Thyroid gland (tissue), 4 donors: ENCODE data around the gene DPP6. TPM values are rescaled to one million over a fixed set of nuclear protein-coding genes. Genes with fewer than 3 reads are reported as not detected.

ENCODE experiments used
- DNase-seq, 2 donors: peaks; one replicate each; pipeline ENCODE4 v3.0.0-alpha.2; 2019
- H3K27ac ChIP-seq, 3 donors: fragments of 200-600 bp; sonication (generic); 1 replicate in 2 of 3; 2 replicates in 1 of 3; pipeline ENCODE4 v1.5.1; 2016 to 2019; ENCODE audit warnings: mild to moderate bottlenecking in 1 of 3, moderate library complexity in 1 of 3
- H3K27me3 ChIP-seq: fragments of 200-600 bp; sonication (generic); one replicate; pipeline ENCODE4 v1.5.1; 2019
- H3K36me3 ChIP-seq, 2 donors: fragments of 200-600 bp; sonication (generic); one replicate each; pipeline ENCODE4 v1.5.1; 2016 to 2019
- H3K4me1 ChIP-seq, 2 donors: fragments of 200-600 bp; sonication (generic); one replicate each; pipeline ENCODE4 v1.5.1; 2017 to 2019
- H3K4me3 ChIP-seq, 3 donors: fragments of 200-600 bp; sonication (generic); replicated peaks in 1 of 3; 1 replicate in 2 of 3; 2 replicates in 1 of 3; pipeline ENCODE4 v1.5.1; 2016; ENCODE audit warnings: mild to moderate bottlenecking in 1 of 3
- H3K9me3 ChIP-seq: fragments of 200-600 bp; sonication (generic); one replicate; pipeline ENCODE4 v1.5.1; 2017
- CTCF ChIP-seq, 6 experiments: fragments of 200-600 bp in 3 of 6; fragments of 450-650 bp in 3 of 6; sonication (generic) in 3 of 6; IDR thresholded peaks; one replicate each; pipeline ENCODE4 v1.5.1; 2016 to 2019; ENCODE audit warnings: antibody characterized with exemption in 6 of 6, mild to moderate bottlenecking in 2 of 6, inconsistent platforms in 1 of 6, moderate library complexity in 1 of 6
- POLR2A ChIP-seq, 2 donors: fragments of 450-650 bp; IDR thresholded peaks; one replicate each; pipeline ENCODE4 v1.6.1; 2017; ENCODE audit warnings: antibody characterized with exemption in 2 of 2, mild to moderate bottlenecking in 2 of 2, moderate library complexity in 1 of 2
- WGBS, 2 donors: methylation state at CpG; one replicate each; pipeline ENCODE4 v1.1.5; 2017; 5-methylcytosine and 5-hydroxymethylcytosine counted together
- intact Hi-C: fragments of 100-400 bp; cut with DNase I; formaldehyde crosslinking; loops from one replicate; pipeline ENCODE4 v1.15.1; 2023
- total RNA-seq, 4 donors: library from RNA; depleted of rRNA; stranded (reverse); fragments of >200 nt; gene quantifications; one replicate each; pipeline ENCODE4 v1.2.3, GENCODE V29; 2016

DPP6 gene
- total RNA-seq, 4 donors from 2014 or later, result 50.7 to 97.7 (median 68.9) TPM

- DNase-seq, result no peak
- WGBS, 2 donors, result 72% methylated on average over 8 of the region's 8 CpGs
- no peaks in the 10 kb centered on the region for H3K27me3 ChIP-seq
- H3K27ac ChIP-seq, result no peak overlapping the region
- H3K9me3 ChIP-seq, result no peaks in the 10 kb centered on the region
- TF ChIP-seq POLR2A (IDR thresholded peaks at IDR 0.05) (no peak), CTCF (IDR thresholded peaks at IDR 0.05) (no peak)
- no peaks in the 10 kb centered on the region for H3K4me1 ChIP-seq
- intact Hi-C loops, result no loop called here
- H3K36me3 ChIP-seq, result no peaks in the 10 kb centered on the region
- no peak overlapping the region for H3K4me3 ChIP-seq
Measured at GRCh38 chr7:154371424-154371823, 319.2 kb downstream of the DPP6 start.

DNA sequence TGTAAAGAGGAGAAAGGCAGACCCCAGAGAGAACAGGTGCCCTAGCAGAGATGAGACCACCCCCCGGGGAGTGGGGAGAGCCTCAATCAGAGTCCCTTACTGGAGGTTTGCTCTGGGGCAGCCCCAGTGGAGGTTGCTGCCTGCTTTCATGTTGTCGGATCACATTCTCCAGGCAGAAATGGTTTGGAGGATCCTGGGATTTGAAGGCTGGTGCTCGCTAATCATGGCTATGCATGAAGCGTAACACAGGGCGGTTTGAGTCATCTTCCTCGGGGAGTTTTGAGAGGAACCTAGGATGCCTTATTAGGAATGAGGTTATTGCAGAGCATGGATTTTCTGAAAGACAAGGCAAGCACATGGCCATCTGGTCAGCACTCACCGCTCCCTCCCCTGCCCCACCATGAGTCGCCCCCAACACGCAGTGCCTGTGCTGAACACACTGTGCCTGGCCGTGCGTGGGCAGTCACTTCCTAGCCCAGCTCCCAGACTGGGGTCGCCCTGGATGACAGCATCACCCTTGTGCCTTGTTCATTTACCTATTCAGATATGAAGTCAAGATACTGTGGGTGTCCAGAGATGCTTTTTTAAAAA, 319.9 kb downstream of the DPP6 start:
- H3K4me3 ChIP-seq, result no peak overlapping the region
- intact Hi-C loops, result no loop called here
- 72 to 78% methylated on average over 9 to 12 of the region's 12 CpGs for WGBS, 2 donors
- H3K27ac ChIP-seq, result no peak overlapping the region
- no peak for TF ChIP-seq POLR2A (IDR thresholded peaks at IDR 0.05)
- TF ChIP-seq CTCF (IDR thresholded peaks at IDR 0.05), result no peak
- H3K27me3 ChIP-seq, result no peaks in the 10 kb centered on the region
- no peaks in the 10 kb centered on the region for H3K9me3 ChIP-seq
- no peaks in the 10 kb centered on the region for H3K4me1 ChIP-seq
- DNase-seq, result no peak
- H3K36me3 ChIP-seq, result no peaks in the 10 kb centered on the region

- no peaks in the 10 kb centered on the region for H3K4me1 ChIP-seq
- WGBS, 2 donors, result 90 to 96% methylated on average over 3 of the region's 3 CpGs
- no peak for DNase-seq
Measured at GRCh38 chr7:154373956-154374355, 321.8 kb downstream of the DPP6 start.

DNA sequence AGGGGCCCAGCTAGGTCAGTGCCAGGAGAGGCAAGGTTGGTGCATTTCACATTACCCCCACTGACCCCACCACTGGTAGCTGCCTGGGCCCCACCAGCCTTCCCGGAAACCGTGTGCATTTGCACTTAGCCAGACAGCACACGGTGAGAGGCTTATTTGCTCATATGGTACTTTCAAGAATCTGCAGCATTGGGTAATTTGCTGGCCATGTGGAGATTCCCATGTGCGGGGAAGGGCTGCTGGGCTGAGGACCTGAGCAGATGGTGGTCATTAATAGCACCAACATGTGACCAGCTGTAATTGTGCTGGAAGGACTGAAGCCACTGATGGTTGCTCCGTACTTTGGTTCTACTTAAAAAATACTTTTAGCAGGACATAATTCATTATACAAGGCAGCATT, 323.8 kb downstream of the DPP6 start:
- H3K4me3 ChIP-seq, result no peak overlapping the region
- 86 to 93% methylated on average over 5 of the region's 5 CpGs for WGBS, 2 donors
- TF ChIP-seq CTCF (IDR thresholded peaks at IDR 0.05), result no peak
- TF ChIP-seq POLR2A (IDR thresholded peaks at IDR 0.05), result no peak
- no peaks in the 10 kb centered on the region for H3K36me3 ChIP-seq
- no peaks in the 10 kb centered on the region for H3K27me3 ChIP-seq
- intact Hi-C loops, result no loop called here
- DNase-seq, result no peak
- no peak overlapping the region for H3K27ac ChIP-seq
- H3K4me1 ChIP-seq, result no peaks in the 10 kb centered on the region
- H3K9me3 ChIP-seq, result no peaks in the 10 kb centered on the region

More at GRCh38 chr7:154373956-154374355, 321.8 kb downstream of the DPP6 start:
- Histone ChIP-seq H3K9me3 (no peaks in the 10 kb centered on the region), H3K36me3 (no peaks in the 10 kb centered on the region), H3K4me3 (no peak overlapping the region), H3K27me3 (no peaks in the 10 kb centered on the region), H3K27ac (no peak overlapping the region)
- TF ChIP-seq CTCF (IDR thresholded peaks at IDR 0.05) (no peak), POLR2A (IDR thresholded peaks at IDR 0.05) (no peak)
- intact Hi-C loops, result no loop called here

- H3K27ac ChIP-seq, result no peak overlapping the region
- H3K4me3 ChIP-seq, result no peak overlapping the region
- H3K4me1 ChIP-seq, result no peaks in the 10 kb centered on the region
- H3K27me3 ChIP-seq, result no peaks in the 10 kb centered on the region
- TF ChIP-seq POLR2A (IDR thresholded peaks at IDR 0.05) (no peak), CTCF (IDR thresholded peaks at IDR 0.05) (no peak)
- H3K36me3 ChIP-seq, result no peaks in the 10 kb centered on the region
- intact Hi-C loops, result no loop called here
- no peak for DNase-seq
- 80 to 96% methylated on average over 2 to 3 of the region's 3 CpGs for WGBS, 2 donors
- H3K9me3 ChIP-seq, result no peaks in the 10 kb centered on the region
Measured at GRCh38 chr7:154380771-154381170, 328.6 kb downstream of the DPP6 start.
